SU-DHL-6 (cell line): Measurements from ENCODE around the gene CC2D1A.

Source experiments
- CTCF ChIP-seq: fragments of 200-600 bp; sonication (generic); IDR thresholded peaks from one replicate; pipeline ENCODE4 v1.5.1; 2017; ENCODE audit warnings: antibody characterized with exemption, mild to moderate bottlenecking, low read length, moderate library complexity; ENCODE audit not compliant: insufficient read depth, poor library complexity, severe bottlenecking
- EZH2phosphoT487 ChIP-seq: fragments of 200-600 bp; sonication (generic), shearing (Covaris generic); conservative IDR thresholded peaks from 2 replicates; pipeline ENCODE4 v1.6.1; 2018; ENCODE audit warnings: mild to moderate bottlenecking, antibody characterized with exemption, low read length, moderate library complexity, mixed read lengths

- no peak for TF ChIP-seq EZH2phosphoT487
- TF ChIP-seq CTCF, result no peak
Observed at GRCh38 chr19:13872339-13872694, 33.7 kb upstream of the CC2D1A start.
